GM13977 (cell line): ENCODE results near the gene CDYL.

Source experiments
- DNase-seq: peaks from one replicate; pipeline ENCODE4 v3.0.0; 2012; ENCODE audit warnings: low spot score
- CTCF ChIP-seq: IDR thresholded peaks from 2 replicates; pipeline ENCODE4 v1.5.1; 2012; ENCODE audit warnings: mild to moderate bottlenecking, control low read depth; ENCODE audit not compliant: insufficient read depth; ENCODE audit errors: extremely low read depth, missing control alignments
- in situ Hi-C: fragments of 300-500 bp; cut with MboI; formaldehyde crosslinking; loops from one replicate; pipeline ENCODE4 v1.12.0; 2022; ENCODE audit warnings: low sequenced_read_pairs, low pct_unique_long_range_greater_than_20kb, mixed read lengths, inconsistent platforms; ENCODE audit not compliant: unreplicated experiment

CDYL gene

GRCh38 chr6:4931530-4932227, 155.5 kb downstream of the CDYL start:
- DNase-seq = no peak
- TF ChIP-seq CTCF = no peak
- in situ Hi-C loops = no loop called here

- no peak for TF ChIP-seq CTCF
- in situ Hi-C loops = no loop called here
- DNase-seq = no peak
Observed at GRCh38 chr6:4932228-4932903, 156.2 kb downstream of the CDYL start.

GRCh38 chr6:4935486-4935885, 159.3 kb downstream of the CDYL start:
- DNase-seq = no peak
- in situ Hi-C loops = no loop called here
- no peak for TF ChIP-seq CTCF

GRCh38 chr6:4935975-4936680, 159.9 kb downstream of the CDYL start:
- in situ Hi-C loops = no loop called here
- no peak for TF ChIP-seq CTCF
- no peak for DNase-seq

GRCh38 chr6:4936681-4937041, 160.5 kb downstream of the CDYL start:
- peak; percentile 63 for DNase-seq
- peak; percentile 65 for TF ChIP-seq CTCF
- in situ Hi-C loops = no loop called here

- DNase-seq = no peak
- TF ChIP-seq CTCF = no peak
- in situ Hi-C loops = no loop called here
Observed at GRCh38 chr6:4937414-4937813, 161.2 kb downstream of the CDYL start.
